Liver (tissue), 3 donors: ENCODE data around the gene ADCY2.

Experiments used
- MAX ChIP-seq: IDR thresholded peaks from 2 replicates; pipeline ENCODE4 v1.6.1; 2016; ENCODE audit warnings: antibody characterized with exemption
- RAD21 ChIP-seq, 2 donors: IDR thresholded peaks; 2 replicates each; pipeline ENCODE4 v1.6.1; 2016; ENCODE audit warnings: antibody characterized with exemption in 2 of 2, mild to moderate bottlenecking in 2 of 2
- SP1 ChIP-seq: IDR thresholded peaks from 2 replicates; pipeline ENCODE4 v1.6.1; 2018; ENCODE audit warnings: antibody characterized with exemption, mild to moderate bottlenecking
- YY1 ChIP-seq: IDR thresholded peaks from 2 replicates; pipeline ENCODE4 v1.6.1; 2016; ENCODE audit warnings: antibody characterized with exemption, mild to moderate bottlenecking
- TF ChIP-seq, protein P1 (sequence below): fragments of 150-350 bp; IDR thresholded peaks from 2 replicates; pipeline ENCODE4 v1.5.1; 2017; ENCODE audit warnings: improper control_type of control experiment, low read depth, low read length; ENCODE audit not compliant: missing input control
- donor health status: healthy.
- donor health status: healthy.

DNA sequence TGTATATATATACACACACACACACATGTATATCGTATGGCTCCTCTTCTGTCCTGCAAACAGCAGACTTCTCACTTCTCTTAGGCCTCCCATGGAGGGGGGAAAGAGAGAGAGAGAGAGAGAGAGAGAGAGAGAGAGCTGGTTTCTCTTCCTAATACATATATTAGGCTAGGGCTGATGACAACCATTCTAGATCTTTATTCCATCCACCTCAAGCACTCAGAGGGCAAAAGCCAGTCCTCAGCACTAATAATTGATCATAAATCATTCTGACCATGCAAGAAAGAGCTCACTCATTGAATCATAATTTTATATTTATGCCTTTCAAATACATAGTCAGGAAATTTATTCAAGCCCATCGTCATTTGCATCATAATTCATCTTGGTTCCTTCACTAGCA, 408.0 kb downstream of the ADCY2 start:
- TF ChIP-seq MAX (no peak), SP1 (no peak), RAD21 (IDR thresholded peaks at IDR 0.05) (no peak), YY1 (no peak)
- TF ChIP-seq, protein P1, sequence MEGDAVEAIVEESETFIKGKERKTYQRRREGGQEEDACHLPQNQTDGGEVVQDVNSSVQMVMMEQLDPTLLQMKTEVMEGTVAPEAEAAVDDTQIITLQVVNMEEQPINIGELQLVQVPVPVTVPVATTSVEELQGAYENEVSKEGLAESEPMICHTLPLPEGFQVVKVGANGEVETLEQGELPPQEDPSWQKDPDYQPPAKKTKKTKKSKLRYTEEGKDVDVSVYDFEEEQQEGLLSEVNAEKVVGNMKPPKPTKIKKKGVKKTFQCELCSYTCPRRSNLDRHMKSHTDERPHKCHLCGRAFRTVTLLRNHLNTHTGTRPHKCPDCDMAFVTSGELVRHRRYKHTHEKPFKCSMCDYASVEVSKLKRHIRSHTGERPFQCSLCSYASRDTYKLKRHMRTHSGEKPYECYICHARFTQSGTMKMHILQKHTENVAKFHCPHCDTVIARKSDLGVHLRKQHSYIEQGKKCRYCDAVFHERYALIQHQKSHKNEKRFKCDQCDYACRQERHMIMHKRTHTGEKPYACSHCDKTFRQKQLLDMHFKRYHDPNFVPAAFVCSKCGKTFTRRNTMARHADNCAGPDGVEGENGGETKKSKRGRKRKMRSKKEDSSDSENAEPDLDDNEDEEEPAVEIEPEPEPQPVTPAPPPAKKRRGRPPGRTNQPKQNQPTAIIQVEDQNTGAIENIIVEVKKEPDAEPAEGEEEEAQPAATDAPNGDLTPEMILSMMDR = no peak
